Measurements from ENCODE around the gene ACAP1. TPM values are rescaled to one million over a fixed set of nuclear protein-coding genes. Genes with fewer than 3 reads are reported as not detected.

ACAP1 gene
- total and polyA plus RNA-seq, 8 donors, result 4.4 to 33.3 (median 10.5) TPM

DNA sequence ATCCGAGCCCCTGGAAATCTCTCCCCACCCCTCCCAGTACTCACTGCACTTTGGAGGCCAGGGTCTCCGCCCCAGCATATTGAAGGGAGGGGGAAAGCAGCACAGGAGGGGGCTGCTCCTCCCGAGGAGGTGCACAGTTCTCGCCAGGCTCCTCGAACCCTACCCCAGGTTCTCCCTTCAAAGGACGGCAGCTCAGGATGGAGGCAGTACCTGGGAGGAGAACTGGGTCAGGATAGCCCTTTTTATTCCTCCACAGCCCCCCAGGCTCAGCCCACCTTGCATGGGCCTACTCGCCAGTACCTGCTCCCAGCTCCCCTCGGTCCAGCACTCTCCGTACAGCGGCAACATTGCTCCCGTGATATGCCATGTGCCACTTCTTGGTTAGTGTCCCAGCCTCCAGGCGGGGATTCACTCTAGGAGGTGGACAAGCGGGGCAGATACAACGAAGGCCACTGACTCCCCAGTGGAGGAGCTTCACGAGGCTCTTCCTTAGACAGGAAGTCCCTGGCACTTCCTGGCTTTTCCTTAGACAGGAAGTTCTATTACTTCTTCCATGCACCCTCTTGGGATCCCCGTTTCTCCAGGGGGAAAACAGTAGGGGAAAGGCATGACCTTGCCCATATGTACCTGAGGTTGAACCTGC lies 19.0 kb upstream of the ACAP1 start:
- WGBS, 5 donors, result 82 to 88% (median 86%) methylated on average over 15 to 16 of the region's 16 CpGs
- H3K27me3 ChIP-seq, result no peaks in the 10 kb centered on the region
- no peak for TF ChIP-seq POLR2AphosphoS5 (IDR thresholded peaks at IDR 0.05)
- TF ChIP-seq, protein P1, sequence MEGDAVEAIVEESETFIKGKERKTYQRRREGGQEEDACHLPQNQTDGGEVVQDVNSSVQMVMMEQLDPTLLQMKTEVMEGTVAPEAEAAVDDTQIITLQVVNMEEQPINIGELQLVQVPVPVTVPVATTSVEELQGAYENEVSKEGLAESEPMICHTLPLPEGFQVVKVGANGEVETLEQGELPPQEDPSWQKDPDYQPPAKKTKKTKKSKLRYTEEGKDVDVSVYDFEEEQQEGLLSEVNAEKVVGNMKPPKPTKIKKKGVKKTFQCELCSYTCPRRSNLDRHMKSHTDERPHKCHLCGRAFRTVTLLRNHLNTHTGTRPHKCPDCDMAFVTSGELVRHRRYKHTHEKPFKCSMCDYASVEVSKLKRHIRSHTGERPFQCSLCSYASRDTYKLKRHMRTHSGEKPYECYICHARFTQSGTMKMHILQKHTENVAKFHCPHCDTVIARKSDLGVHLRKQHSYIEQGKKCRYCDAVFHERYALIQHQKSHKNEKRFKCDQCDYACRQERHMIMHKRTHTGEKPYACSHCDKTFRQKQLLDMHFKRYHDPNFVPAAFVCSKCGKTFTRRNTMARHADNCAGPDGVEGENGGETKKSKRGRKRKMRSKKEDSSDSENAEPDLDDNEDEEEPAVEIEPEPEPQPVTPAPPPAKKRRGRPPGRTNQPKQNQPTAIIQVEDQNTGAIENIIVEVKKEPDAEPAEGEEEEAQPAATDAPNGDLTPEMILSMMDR (IDR thresholded peaks at IDR 0.05), result no peak
- TF ChIP-seq EP300 (IDR thresholded peaks at IDR 0.05), result no peak
- TF ChIP-seq POLR2A (IDR thresholded peaks at IDR 0.05), result no peak
- H3K4me1 ChIP-seq, result peaks cover 32 to 39% (median 34%) of the 10 kb centered on the region in 4 donors
- no peak overlapping the region for H3K4me3 ChIP-seq
- intact Hi-C loops (cut with DNase I; ENCODE audit: low total_unique reads), result no loop called here
- H3K27ac ChIP-seq, result no peak overlapping the region
- peaks cover 59 to 83% (median 72%) of the 10 kb centered on the region in 4 donors for H3K36me3 ChIP-seq
- no peaks in the 10 kb centered on the region for H3K9me3 ChIP-seq
- DNase-seq, result no peak

DNA sequence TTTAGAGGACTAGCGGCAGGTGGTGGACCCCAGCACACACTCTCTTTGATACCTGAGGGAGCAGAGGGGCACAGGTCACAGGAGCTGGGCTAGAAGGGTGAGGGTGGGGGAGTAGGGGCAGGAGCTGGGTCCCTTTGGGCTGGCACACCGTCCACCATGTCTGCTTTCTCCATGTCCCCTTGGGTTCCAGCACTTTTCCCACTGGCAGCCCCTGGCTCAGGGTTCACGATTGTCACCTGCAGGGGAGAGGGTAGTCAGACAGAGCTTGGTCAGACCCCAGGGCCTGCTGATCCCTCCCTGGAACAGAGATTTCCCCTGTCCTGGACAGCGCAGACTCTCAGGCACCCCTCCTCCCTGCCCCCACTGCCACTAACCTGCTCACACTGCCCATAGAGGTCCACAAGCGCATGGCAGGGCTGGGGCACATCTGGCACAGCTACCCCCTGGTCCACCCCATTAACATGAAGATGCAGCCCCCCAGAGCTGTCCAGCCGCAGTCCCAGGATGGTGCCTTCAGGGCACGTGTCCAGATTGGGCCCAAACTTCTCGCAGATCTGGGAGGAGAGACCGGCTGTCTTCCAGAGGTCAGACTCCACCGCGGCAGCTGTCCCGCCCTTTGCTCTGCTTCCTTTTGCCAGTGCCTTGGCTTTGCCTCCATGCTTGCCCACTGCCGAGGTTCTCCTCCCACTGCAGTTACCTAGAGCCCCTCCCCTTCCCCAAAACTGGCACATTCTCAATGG lies 18.0 kb upstream of the ACAP1 start:
- H3K4me3 ChIP-seq, result no peak overlapping the region
- no peak for TF ChIP-seq POLR2AphosphoS5 (IDR thresholded peaks at IDR 0.05)
- no peak for TF ChIP-seq EP300 (IDR thresholded peaks at IDR 0.05)
- no peak for TF ChIP-seq POLR2A (IDR thresholded peaks at IDR 0.05)
- TF ChIP-seq, protein P1 (IDR thresholded peaks at IDR 0.05), result no peak
- peaks cover 59 to 83% (median 72%) of the 10 kb centered on the region in 4 donors for H3K36me3 ChIP-seq
- 85 to 93% (median 91%) methylated on average over 13 of the region's 13 CpGs for WGBS, 5 donors
- H3K27ac ChIP-seq, result no peak overlapping the region
- no peaks in the 10 kb centered on the region for H3K27me3 ChIP-seq
- H3K9me3 ChIP-seq, result no peaks in the 10 kb centered on the region
- intact Hi-C loops (cut with DNase I; ENCODE audit: low total_unique reads), result no loop called here
- H3K4me1 ChIP-seq, result peaks cover 22 to 29% (median 25%) of the 10 kb centered on the region in 4 donors
- no peak for DNase-seq

DNA sequence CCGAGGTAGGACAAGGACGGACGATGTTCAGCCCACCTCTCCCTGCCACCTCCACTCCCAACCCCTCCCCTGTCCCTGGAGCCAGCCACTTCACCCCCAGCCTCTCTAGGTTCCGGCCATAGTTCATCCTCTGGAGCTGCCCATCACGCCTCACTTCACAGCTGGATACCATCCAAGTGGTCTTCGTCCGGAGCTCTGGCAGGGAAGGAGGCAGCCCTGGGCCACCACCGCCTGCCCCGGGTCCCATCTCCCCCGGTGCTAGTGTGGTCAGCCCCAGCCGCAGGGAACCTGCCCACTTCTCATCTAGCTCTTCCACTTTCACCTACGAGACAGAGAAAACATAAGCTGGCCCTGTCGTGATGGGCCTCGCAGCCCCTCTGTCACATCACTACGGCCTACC lies 14.9 kb upstream of the ACAP1 start:
- 85 to 95% (median 92%) methylated on average over 15 of the region's 15 CpGs for WGBS, 5 donors
- DNase-seq, result no peak

DNA sequence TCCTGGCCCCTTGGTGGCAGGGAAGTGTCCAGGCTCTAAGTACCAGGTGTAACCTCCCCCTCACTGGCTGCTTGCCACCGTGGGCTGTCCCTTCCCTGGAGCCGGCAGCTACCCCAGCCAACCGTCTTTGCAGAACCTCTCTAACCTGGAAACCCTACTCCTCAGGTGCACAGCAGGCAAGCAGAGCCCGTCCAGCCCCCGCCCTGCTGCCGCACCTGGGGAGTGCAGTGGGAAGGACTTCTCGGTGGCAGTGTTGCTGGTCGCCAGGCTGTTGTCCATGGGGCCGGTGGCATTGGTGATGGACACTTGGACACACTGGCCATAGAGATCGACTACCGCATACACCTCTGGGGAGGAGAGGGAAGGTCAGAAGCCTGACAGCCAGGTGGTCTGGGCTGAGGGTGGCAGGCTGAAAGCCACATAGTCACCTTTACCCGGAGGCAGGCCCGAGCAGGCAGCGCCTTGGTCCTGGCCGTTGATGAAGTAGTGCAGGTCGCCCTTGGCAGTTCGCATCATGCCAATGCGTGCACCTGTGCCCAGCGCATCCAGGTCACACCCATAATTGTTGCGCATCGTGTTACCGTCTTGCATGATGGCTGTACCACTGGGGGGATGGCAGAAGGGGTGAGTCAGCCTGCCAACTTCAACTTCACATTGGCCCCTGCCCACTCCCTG lies 13.7 kb upstream of the ACAP1 start:
- no peak overlapping the region for H3K4me3 ChIP-seq
- WGBS, 5 donors, result 88 to 94% (median 90%) methylated on average over 17 to 22 of the region's 22 CpGs
- H3K27ac ChIP-seq, result no peak overlapping the region
- no peak for TF ChIP-seq EP300 (IDR thresholded peaks at IDR 0.05)
- TF ChIP-seq, protein P1 (IDR thresholded peaks at IDR 0.05), result no peak
- TF ChIP-seq POLR2AphosphoS5 (IDR thresholded peaks at IDR 0.05), result no peak
- no peak for TF ChIP-seq POLR2A (IDR thresholded peaks at IDR 0.05)
- H3K4me1 ChIP-seq, result peaks cover 0 to 11% (median 7%) of the 10 kb centered on the region in 4 donors
- no peaks in the 10 kb centered on the region for H3K9me3 ChIP-seq
- H3K27me3 ChIP-seq, result no peaks in the 10 kb centered on the region
- peaks cover 57 to 95% (median 90%) of the 10 kb centered on the region in 4 donors for H3K36me3 ChIP-seq
- intact Hi-C loops (cut with DNase I; ENCODE audit: low total_unique reads), result no loop called here
- no peak for DNase-seq

More for the DNA sequence above, 14.9 kb upstream of the ACAP1 start:
- Histone ChIP-seq H3K27ac (no peak overlapping the region), H3K27me3 (no peaks in the 10 kb centered on the region), H3K4me1 (peaks cover 0 to 8% (median 4%) of the 10 kb centered on the region in 4 donors), H3K4me3 (no peak overlapping the region), H3K9me3 (no peaks in the 10 kb centered on the region), H3K36me3 (peaks cover 65 to 100% (median 94%) of the 10 kb centered on the region in 4 donors)
- no peak for TF ChIP-seq EP300 (IDR thresholded peaks at IDR 0.05)
- TF ChIP-seq POLR2A (IDR thresholded peaks at IDR 0.05), result no peak
- TF ChIP-seq POLR2AphosphoS5 (IDR thresholded peaks at IDR 0.05), result no peak
- TF ChIP-seq, protein P1 (IDR thresholded peaks at IDR 0.05), result no peak
- intact Hi-C loops (cut with DNase I; ENCODE audit: low total_unique reads), result no loop called here

All from stomach (tissue), 9 donors.